HG03439 (cell line): ENCODE results near the gene SDK1.

Experiments used
- ATAC-seq: cut with Tn5 transposase; IDR thresholded peaks from one replicate; pipeline ENCODE4 v1.9.1; 2021; ENCODE audit warnings: mild to moderate bottlenecking, moderate library complexity; ENCODE audit not compliant: unreplicated experiment

The SDK1 gene

GRCh38 chr7:3289996-3290395 is 11.1 kb upstream of the SDK1 start:
- no peak for ATAC-seq

GRCh38 chr7:3292694-3293093 is 8.4 kb upstream of the SDK1 start:
- ATAC-seq: no peak

DNA sequence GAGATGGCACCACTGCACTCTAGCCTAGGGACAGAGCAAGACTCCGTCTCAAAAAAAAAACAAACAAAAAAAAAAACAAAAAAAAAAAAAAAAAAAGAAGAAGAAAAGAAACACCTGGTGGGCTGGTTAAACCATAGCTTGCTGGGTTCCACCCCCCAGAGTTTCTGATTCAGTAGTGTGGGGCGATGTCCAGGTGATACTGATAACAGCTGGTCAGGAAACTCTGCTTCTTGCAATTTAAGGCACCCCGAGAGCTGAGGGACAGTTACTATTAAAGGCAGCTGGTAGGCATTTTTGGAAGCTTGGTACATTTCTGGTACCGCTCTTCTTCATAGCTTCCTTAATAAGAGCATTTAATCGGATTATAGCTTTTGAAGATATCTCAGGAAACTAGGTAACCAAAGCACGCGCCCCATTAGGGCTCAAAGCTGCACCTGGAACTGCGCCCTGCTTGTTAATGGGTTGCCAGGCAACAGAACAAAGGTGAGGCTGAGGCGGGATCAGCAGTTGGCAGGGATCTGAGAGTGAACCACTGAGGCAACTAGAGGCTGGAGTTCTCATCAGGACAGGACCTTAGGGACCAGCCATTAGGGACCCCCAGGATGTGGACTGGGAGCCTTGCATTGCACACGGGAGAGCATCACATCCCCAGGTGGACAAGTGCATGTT is 6.5 kb upstream of the SDK1 start:
- no peak for ATAC-seq

DNA sequence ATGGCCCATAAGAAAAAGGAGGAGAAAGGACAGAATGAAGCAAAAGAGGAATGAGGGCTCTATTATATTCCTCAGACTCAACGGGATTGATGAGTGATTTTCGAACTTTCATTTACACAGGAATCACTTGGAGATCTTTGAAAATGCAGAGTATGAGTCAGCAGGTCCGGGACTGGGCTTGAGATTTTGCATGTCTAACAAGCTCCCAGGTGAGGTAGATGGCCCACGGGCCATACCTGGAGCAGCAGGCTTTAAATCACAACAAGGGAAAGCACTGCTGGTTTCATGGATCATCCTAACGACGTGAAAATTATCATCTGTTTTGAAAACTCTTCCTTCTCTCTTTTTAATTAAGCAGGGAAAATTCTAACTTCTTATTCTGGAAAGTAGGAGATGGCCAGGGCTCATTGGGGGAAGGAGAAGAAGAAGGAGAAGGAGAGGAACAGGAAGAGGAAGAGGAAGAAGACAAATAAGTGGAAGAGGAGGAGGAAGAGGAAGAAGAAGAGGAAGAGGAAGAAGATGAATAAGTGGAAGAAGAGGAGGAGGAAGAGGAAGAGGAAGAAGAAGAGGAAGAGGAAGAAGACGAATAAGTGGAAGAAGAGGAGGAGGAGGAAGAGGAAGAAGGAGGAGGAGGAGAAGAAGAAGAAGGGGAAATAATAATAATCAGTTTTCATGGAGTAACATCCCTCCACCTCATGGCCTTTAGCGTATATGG is 3.8 kb upstream of the SDK1 start:
- ATAC-seq: no peak

DNA sequence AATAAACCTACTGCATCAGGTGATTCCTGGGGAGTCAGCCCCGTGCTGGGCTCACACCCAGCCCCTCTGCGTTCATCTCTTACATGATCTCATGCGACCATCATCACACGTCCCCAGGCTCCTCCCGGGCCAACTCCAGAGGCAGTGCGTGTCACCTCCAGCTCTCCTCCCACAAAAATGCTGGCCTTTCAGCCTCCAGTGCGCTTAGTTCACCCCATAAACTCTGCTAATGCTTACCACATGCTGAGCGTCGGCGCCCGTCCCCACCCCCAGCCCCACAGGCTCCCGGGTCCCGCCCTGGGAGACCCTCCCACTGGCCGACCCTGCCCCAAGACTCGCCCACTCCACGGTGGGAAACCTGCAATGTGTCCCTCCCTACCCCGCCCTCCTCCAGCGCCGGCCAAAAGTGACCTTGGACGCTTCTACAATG is 816 bp upstream of the SDK1 start:
- ATAC-seq: no peak

- peak; percentile 22 for ATAC-seq
Measured at GRCh38 chr7:3301449-3301731, 338 bp downstream of the SDK1 start.

DNA sequence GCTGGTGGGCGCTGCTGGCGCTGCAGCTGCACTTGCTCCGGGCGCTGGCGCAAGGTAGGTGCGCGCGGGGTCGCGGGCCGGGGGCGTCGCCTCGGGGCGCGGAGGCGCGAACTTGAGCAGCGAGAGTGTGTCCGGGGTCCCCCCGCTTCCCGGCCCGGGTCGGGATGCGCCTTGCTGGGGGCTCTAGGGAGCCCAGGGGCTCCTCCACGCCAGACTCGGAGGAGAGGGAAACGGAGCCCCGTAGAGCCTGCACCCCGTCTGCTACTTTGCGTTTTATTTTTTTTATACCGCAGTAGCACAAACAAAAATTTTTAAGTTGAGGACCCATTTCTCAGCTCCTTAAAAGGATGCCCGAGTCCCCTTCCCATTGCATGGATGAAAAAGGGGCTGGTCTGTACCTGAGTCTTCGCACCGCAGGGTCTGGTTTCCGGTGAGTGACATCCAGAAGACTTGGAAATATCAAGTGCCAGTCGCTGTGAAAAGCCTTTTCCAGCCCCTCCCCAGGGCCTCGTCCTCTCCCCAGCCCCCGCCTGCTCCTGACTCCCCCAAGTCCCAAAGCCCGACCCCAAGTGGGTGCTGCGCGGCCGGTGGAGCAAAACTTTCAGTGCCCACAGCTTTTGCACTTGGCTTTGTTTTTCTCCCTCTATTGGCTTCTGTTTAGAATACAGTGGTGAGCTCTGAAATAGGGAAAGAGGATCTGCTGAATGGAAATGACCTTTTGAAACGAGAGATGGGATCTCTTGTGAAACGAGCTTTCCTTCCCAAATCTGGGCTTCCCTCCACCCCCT is 973 bp downstream of the SDK1 start:
- ATAC-seq: no peak

GRCh38 chr7:3302681-3303320 is 1.7 kb downstream of the SDK1 start:
- ATAC-seq: no peak

DNA sequence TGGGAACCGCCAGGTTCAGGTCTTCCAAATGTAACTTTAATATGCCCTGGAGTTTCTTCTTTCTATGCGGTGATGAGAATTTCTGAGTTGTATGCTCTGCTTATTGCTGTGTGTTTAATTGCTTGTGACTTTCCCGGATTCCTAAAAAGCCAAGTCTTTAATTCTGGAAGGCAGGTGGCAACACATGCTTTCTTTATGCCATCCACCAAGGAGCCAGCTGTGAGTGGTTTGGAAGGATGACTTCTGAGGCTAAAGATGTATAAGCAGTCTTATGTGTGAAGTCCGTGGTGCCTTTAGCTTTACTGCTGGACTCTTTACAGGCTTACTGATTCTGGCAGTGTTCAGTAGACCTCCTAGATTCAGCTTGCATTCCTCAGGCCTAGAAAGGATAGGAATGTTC is 3.1 kb downstream of the SDK1 start:
- no peak for ATAC-seq

GRCh38 chr7:3307435-3307834 is 6.4 kb downstream of the SDK1 start:
- no peak for ATAC-seq

GRCh38 chr7:3309140-3309539 is 8.1 kb downstream of the SDK1 start:
- ATAC-seq: no peak

DNA sequence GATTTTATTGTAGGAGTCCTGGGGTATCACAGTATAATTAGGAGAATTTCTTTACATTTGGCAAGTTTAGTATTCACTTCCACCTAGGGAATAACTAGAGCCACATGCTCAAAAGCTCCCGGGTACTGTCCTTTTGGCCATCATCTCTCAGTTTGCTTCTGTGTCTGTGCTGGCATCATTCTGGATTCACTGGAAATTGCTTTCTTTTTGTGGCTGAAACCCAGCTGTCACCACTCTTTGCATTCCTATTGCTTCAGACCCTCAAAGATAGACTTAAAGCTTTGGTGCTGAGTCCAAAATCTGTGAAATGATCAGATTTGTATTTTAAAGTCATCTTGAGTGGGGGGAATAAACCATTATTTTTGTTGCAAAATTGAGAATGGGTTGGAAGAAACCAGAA is 8.9 kb downstream of the SDK1 start:
- ATAC-seq: no peak

- no peak for ATAC-seq
Measured at GRCh38 chr7:3310884-3311283, 9.8 kb downstream of the SDK1 start.

DNA sequence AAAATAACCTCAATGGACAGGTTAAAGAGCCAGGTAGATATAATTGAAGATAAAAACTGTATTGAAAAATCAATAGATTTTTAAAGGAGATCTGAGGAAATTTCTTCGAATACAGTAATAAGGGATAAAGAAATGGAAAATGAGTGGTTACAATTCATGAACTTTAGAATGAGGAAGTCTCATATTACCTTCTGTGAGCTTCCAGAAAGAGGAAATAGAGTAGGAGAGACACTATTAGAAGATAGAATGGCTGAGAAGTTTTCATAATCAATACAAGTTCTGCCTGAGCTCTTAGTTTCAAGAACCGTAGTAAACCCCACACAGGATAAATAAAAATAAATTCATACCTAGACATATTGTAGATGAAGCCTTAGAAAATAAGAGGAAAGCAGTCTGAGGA is 11.5 kb downstream of the SDK1 start:
- no peak for ATAC-seq

GRCh38 chr7:3318874-3319273 is 17.8 kb downstream of the SDK1 start:
- no peak for ATAC-seq

GRCh38 chr7:3321206-3321605 is 20.2 kb downstream of the SDK1 start:
- ATAC-seq: no peak

GRCh38 chr7:3321745-3322144 is 20.7 kb downstream of the SDK1 start:
- no peak for ATAC-seq

DNA sequence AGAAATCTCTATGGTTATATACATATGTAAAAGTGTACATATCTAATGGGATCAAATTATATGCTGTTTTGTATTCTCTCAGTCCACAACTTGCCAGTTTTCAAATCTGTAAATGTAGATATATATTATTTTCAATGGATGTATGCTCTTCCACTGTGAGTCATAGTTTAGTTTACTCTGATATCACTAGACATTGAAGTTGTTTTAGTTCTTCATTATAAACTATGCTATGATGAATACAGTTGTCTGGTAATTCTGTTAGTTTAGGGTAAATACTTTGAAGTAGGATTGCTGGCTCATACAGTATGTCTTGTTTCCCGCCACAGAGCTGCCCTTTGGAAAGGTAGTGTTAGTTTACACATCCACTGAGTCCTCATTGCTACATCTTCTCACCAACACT is 25.2 kb downstream of the SDK1 start:
- ATAC-seq: no peak

DNA sequence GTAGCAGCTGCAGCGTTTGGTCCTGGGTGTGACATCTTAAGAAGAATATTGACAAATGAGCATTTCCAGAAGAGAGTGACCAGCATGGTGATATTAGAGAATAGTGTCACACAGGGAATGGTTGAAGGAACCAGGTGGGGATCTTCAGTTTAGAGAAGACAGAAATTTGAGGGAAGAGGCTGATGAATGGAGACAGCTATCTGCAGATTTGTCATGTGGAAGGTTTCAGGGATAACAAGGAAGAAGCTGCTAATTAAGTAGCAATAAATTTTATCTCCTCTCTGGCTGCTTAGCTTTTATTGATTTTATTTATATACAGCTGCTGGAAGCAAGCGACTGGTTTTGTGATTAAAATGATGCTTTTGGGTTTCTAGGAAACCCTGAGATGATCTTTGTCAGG is 26.0 kb downstream of the SDK1 start:
- ATAC-seq: no peak

- ATAC-seq: no peak
Measured at GRCh38 chr7:3327655-3328054, 26.6 kb downstream of the SDK1 start.

DNA sequence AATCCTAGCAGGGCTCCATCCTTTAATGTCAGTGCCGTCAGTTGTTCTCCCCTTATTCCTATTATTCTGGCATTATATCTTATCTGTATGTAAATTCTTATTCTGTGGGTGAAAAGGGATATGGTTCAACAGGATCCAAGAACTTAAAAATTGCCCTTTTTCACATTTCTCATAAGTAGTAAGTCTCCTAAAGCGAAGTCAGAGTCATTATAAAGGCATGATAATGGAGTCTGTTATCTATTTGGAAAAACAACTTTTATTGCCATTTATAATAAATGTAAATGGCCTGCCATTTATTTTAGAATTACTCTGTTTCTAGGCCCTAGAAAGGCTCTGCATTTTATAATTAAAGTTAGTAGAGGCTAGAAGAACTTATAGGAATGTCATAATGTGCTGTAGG is 31.3 kb downstream of the SDK1 start:
- ATAC-seq: no peak

GRCh38 chr7:3333861-3334260 is 32.8 kb downstream of the SDK1 start:
- no peak for ATAC-seq
